ENCODE results near the gene LRFN2.

GRCh38 chr6:40604082-40604481 is 16.9 kb upstream of the LRFN2 start:
- TF ChIP-seq, protein P1, sequence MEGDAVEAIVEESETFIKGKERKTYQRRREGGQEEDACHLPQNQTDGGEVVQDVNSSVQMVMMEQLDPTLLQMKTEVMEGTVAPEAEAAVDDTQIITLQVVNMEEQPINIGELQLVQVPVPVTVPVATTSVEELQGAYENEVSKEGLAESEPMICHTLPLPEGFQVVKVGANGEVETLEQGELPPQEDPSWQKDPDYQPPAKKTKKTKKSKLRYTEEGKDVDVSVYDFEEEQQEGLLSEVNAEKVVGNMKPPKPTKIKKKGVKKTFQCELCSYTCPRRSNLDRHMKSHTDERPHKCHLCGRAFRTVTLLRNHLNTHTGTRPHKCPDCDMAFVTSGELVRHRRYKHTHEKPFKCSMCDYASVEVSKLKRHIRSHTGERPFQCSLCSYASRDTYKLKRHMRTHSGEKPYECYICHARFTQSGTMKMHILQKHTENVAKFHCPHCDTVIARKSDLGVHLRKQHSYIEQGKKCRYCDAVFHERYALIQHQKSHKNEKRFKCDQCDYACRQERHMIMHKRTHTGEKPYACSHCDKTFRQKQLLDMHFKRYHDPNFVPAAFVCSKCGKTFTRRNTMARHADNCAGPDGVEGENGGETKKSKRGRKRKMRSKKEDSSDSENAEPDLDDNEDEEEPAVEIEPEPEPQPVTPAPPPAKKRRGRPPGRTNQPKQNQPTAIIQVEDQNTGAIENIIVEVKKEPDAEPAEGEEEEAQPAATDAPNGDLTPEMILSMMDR (IDR thresholded peaks at IDR 0.05; ENCODE audit: poor library complexity, severe bottlenecking), result no peak
- TF ChIP-seq EZH2 (IDR thresholded peaks at IDR 0.05; ENCODE audit: borderline replicate concordance, insufficient read depth, low read length, poor library complexity, severe bottlenecking) (no peak), EP300 (conservative IDR thresholded peaks at IDR 0.05; ENCODE audit: poor library complexity, severe bottlenecking) (no peak), POLR2AphosphoS5 (IDR thresholded peaks at IDR 0.05) (no peak), MXI1 (conservative IDR thresholded peaks at IDR 0.05; ENCODE audit: poor library complexity, severe bottlenecking) (no peak)

Data from neural cell (in vitro differentiated cells).